CD4-positive, alpha-beta T cell (primary cell): ENCODE measurements around the gene FOXP3. TPM values are rescaled to one million over a fixed set of nuclear protein-coding genes. Genes with fewer than 3 reads are reported as not detected.
A peak's percentile ranks its signal among the peaks of the same experiment; 100 is the strongest.

Experiments
- ATAC-seq: fragments of 200-7000 bp; cut with Tn5 transposase; one replicate; pipeline ENCODE4 v1.10.0; 2022; ENCODE audit warnings: mild to moderate bottlenecking; ENCODE audit not compliant: poor library complexity
- CTCF ChIA-PET: fragments of 350-600 bp; sonication (Branson Sonifier 250); formaldehyde crosslinking; loops from one replicate; lab custom pipeline; 2021; ENCODE audit warnings: antibody characterized with exemption, inconsistent platforms; lab: Charles Lee
- POLR2A ChIA-PET: fragments of 350-600 bp; sonication (Branson Sonifier 250); formaldehyde crosslinking; loops from one replicate; lab custom pipeline; 2021; ENCODE audit warnings: antibody characterized with exemption, inconsistent platforms; lab: Charles Lee
- DNase-seq, 14 experiments: peaks; one replicate each; pipeline ENCODE4 v3.0.0-alpha.2; 2013 to 2020; ENCODE audit warnings: mixed read lengths in 2 of 14
- H3K27ac ChIP-seq, 2 donors: one replicate each; pipeline versions ENCODE4 v1.5.1 to v1.7.0; 2013; ENCODE audit warnings: low read length in 2 of 2, low read depth in 1 of 2, mild to moderate bottlenecking in 1 of 2
- H3K27me3 ChIP-seq, 2 experiments: 1 replicate in 1 of 2; 2 replicates in 1 of 2; pipeline versions ENCODE4 v1.6.1 to v1.7.0; 2013; ENCODE audit warnings: low read length in 2 of 2, control low read depth in 1 of 2, mild to moderate bottlenecking in 1 of 2, moderate library complexity in 1 of 2; ENCODE audit not compliant: insufficient read depth in 2 of 2, control insufficient read depth in 1 of 2
- H3K36me3 ChIP-seq: one replicate; pipeline ENCODE4 v1.6.1; 2013; ENCODE audit warnings: low read length, control low read depth; ENCODE audit not compliant: insufficient read depth
- H3K4me1 ChIP-seq: one replicate; pipeline ENCODE4 v1.6.1; 2013; ENCODE audit warnings: low read length, control low read depth; ENCODE audit not compliant: insufficient read depth
- H3K4me3 ChIP-seq: one replicate; pipeline ENCODE4 v1.5.1; 2013; ENCODE audit warnings: mild to moderate bottlenecking, low read length, moderate library complexity
- H3K9me3 ChIP-seq, 2 experiments: 1 replicate in 1 of 2; 2 replicates in 1 of 2; pipeline versions ENCODE4 v1.6.1 to v1.7.0; 2013; ENCODE audit warnings: low read length in 2 of 2, mild to moderate bottlenecking in 2 of 2, control low read depth in 1 of 2, moderate library complexity in 1 of 2; ENCODE audit not compliant: control insufficient read depth in 1 of 2, insufficient read depth in 1 of 2
- H3K27ac Mint-ChIP-seq: one replicate; pipeline ENCODE4 v1.8.0; 2020; ENCODE audit warnings: mixed read lengths
- H3K27me3 Mint-ChIP-seq: one replicate; pipeline ENCODE4 v1.8.0; 2021; ENCODE audit warnings: mixed read lengths
- H3K36me3 Mint-ChIP-seq: one replicate; pipeline ENCODE4 v1.8.0; 2021; ENCODE audit warnings: low read depth, mixed read lengths
- H3K4me1 Mint-ChIP-seq: one replicate; pipeline ENCODE4 v1.8.0; 2021; ENCODE audit warnings: low read depth, mixed read lengths
- H3K4me3 Mint-ChIP-seq: one replicate; pipeline ENCODE4 v1.8.0; 2020; ENCODE audit warnings: mild to moderate bottlenecking, mixed read lengths
- H3K9me3 Mint-ChIP-seq: one replicate; pipeline ENCODE4 v1.8.0; 2020; ENCODE audit warnings: mixed read lengths
- CTCF ChIP-seq: fragments of 200-600 bp; IDR thresholded peaks from one replicate; pipeline ENCODE4 v1.8.0; 2022; ENCODE audit warnings: antibody characterized with exemption, mild to moderate bottlenecking
- intact Hi-C, 2 experiments: fragments of 100-400 bp; cut with DNase I in 1 of 2; cut with micrococcal nuclease in 1 of 2; formaldehyde crosslinking; loops; one replicate each; pipeline versions ENCODE4 v1.15.1 to v1.9.0; 2023 to 2025; cut with DNase I, micrococcal nuclease
- total RNA-seq, 174 experiments: library from RNA in 2 of 174; stranded (reverse) in 2 of 174; gene quantifications; one replicate each; pipeline ENCODE4 v1.2.3 and lab custom pipeline; 2021 to 2026

Gene FOXP3
- total RNA-seq, 2 experiments from 2014 or later, result 3.7 TPM

- no peak for TF ChIP-seq CTCF
- peak overlapping the region; percentile 71 for H3K4me3 Mint-ChIP-seq
- POLR2A ChIA-PET, result interaction anchor here (1.6 kb wide), 1 partner anchor 11 kb away, joined by 6 read pairs; no protein-coding TSS in a partner anchor
- CTCF ChIA-PET, result no interaction called here
- no peaks in the 10 kb centered on the region for H3K36me3 Mint-ChIP-seq
- H3K9me3 Mint-ChIP-seq, result no peaks in the 10 kb centered on the region
- Histone ChIP-seq H3K27me3 (no peaks in the 10 kb centered on the region), H3K36me3 (no peaks in the 10 kb centered on the region), H3K27ac (no peak overlapping the region), H3K4me3 (peak overlapping the region; percentile 32), H3K9me3 (no peaks in the 10 kb centered on the region), H3K4me1 (peaks cover 43% of the 10 kb centered on the region)
- peaks cover 35% of the 10 kb centered on the region for H3K4me1 Mint-ChIP-seq
- ATAC-seq (no peak), DNase-seq (no peak)
- peak overlapping the region; percentile 59 for H3K27ac Mint-ChIP-seq
- intact Hi-C loops, result no loop called here
- no peaks in the 10 kb centered on the region for H3K27me3 Mint-ChIP-seq
These were observed 1.9 kb downstream of the FOXP3 start for GRCh38 chrX:49262603-49263002.

GRCh38 chrX:49260221-49260985 lies 4.1 kb downstream of the FOXP3 start:
- ChIA-PET CTCF (no interaction called here), POLR2A (interaction anchor here (0.8 to 5.2 kb wide), 2 partner anchors 9 to 13 kb away, joined by 4 to 37 read pairs; partner anchors contain the start of gene PPP1R3F)
- H3K27ac ChIP-seq, result peak overlapping the region in 1 of 2 donors; percentile 29
- H3K4me3 ChIP-seq, result peak overlapping the region; percentile 32
- DNase-seq (peak in 2 of 14 experiments; percentile 11 to 12), ATAC-seq (no peak)
- H3K27me3 ChIP-seq, result no peaks in the 10 kb centered on the region
- peaks cover 43% of the 10 kb centered on the region for H3K4me1 Mint-ChIP-seq
- peaks cover 49% of the 10 kb centered on the region for H3K4me1 ChIP-seq
- peak overlapping the region; percentile 25 for H3K4me3 Mint-ChIP-seq
- intact Hi-C loops, result no loop called here
- no peak for TF ChIP-seq CTCF
- H3K27ac Mint-ChIP-seq, result peak overlapping the region; percentile 77
- H3K9me3 Mint-ChIP-seq, result no peaks in the 10 kb centered on the region
- H3K36me3 Mint-ChIP-seq, result no peaks in the 10 kb centered on the region
- H3K36me3 ChIP-seq, result no peaks in the 10 kb centered on the region
- no peaks in the 10 kb centered on the region for H3K27me3 Mint-ChIP-seq
- no peaks in the 10 kb centered on the region for H3K9me3 ChIP-seq

- TF ChIP-seq CTCF, result no peak
- H3K4me1 Mint-ChIP-seq, result peaks cover 31% of the 10 kb centered on the region
- H3K4me3 Mint-ChIP-seq, result no peak overlapping the region
- H3K36me3 ChIP-seq, result no peaks in the 10 kb centered on the region
- H3K4me3 ChIP-seq, result no peak overlapping the region
- DNase-seq (no peak), ATAC-seq (no peak)
- peak overlapping the region; percentile 77 for H3K27ac Mint-ChIP-seq
- no peaks in the 10 kb centered on the region for H3K27me3 ChIP-seq
- CTCF ChIA-PET, result no interaction called here
- H3K36me3 Mint-ChIP-seq, result no peaks in the 10 kb centered on the region
- intact Hi-C loops, result no loop called here
- H3K27me3 Mint-ChIP-seq, result no peaks in the 10 kb centered on the region
- H3K9me3 ChIP-seq, result no peaks in the 10 kb centered on the region
- no peaks in the 10 kb centered on the region for H3K9me3 Mint-ChIP-seq
- POLR2A ChIA-PET, result interaction anchor here (0.5 to 5.2 kb wide), 4 partner anchors 10 to 355 kb away, joined by 3 to 37 read pairs (median 7); partner anchors contain the start of gene PPP1R3F
- H3K27ac ChIP-seq, result no peak overlapping the region
- peaks cover 43% of the 10 kb centered on the region for H3K4me1 ChIP-seq
These were observed 5.8 kb downstream of the FOXP3 start for GRCh38 chrX:49258749-49259124.
